ENCODE measurements around the gene FBXL7. TPM values are rescaled to one million over a fixed set of nuclear protein-coding genes. Genes with fewer than 3 reads are reported as not detected.

FBXL7 gene
- total and polyA plus RNA-seq, 2 of the 8 experiments (the other 6 are each of a cell fraction or from before 2014, with no cell fraction given), result 17.7 to 17.8 TPM

GRCh38 chr5:15496886-15497285, 3.1 kb upstream of the FBXL7 start (continued):
- TF ChIP-seq NANOG (IDR thresholded peaks at IDR 0.05; ENCODE audit: insufficient read depth, low read depth, low read length, poor library complexity, severe bottlenecking) (no peak), RAD21 (IDR thresholded peaks at IDR 0.05 in 1 of 2, conservative IDR thresholded peaks at IDR 0.05 in 1 of 2; ENCODE audit: low read depth in 2 of 2, low read length in 2 of 2) (no peak), RBBP5 (IDR thresholded peaks at IDR 0.05; ENCODE audit: borderline replicate concordance, low read depth, low read length) (no peak), NRF1 (IDR thresholded peaks at IDR 0.05; ENCODE audit: low read depth, low read length) (no peak), USF2 (IDR thresholded peaks at IDR 0.05; ENCODE audit: low read length) (no peak), TBP (IDR thresholded peaks at IDR 0.05; ENCODE audit: low read depth, low read length) (no peak), EP300 (IDR thresholded peaks at IDR 0.05; ENCODE audit: borderline replicate concordance in 1 of 2, low read depth in 2 of 2, low read length in 2 of 2) (no peak)

Data from H1 (cell line).